Activated B cell treated with CpG ODN at 0.5 μM for 24 hours (primary cell): ENCODE results near the gene TMEM132A. TPM values are rescaled to one million over a fixed set of nuclear protein-coding genes. Genes with fewer than 3 reads are reported as not detected.

Experiments
- ATAC-seq: fragments of 200-7000 bp; cut with Tn5 transposase; one replicate; pipeline ENCODE4 v1.10.0; 2021; ENCODE audit warnings: low read depth, mild to moderate bottlenecking, moderate library complexity
- CTCF ChIA-PET: fragments of 350-600 bp; sonication (Branson Sonifier 250); formaldehyde crosslinking; loops from one replicate; lab custom pipeline; 2021; ENCODE audit warnings: antibody characterized with exemption; lab: Charles Lee
- POLR2A ChIA-PET: fragments of 350-600 bp; sonication (Branson Sonifier 250); formaldehyde crosslinking; loops from one replicate; lab custom pipeline; 2021; ENCODE audit warnings: antibody characterized with exemption; lab: Charles Lee
- DNase-seq: peaks from one replicate; pipeline ENCODE4 v3.0.0; 2022
- H3K27ac Mint-ChIP-seq: one replicate; pipeline ENCODE4 v1.8.0; 2020; ENCODE audit warnings: mixed read lengths
- H3K27me3 Mint-ChIP-seq: one replicate; pipeline ENCODE4 v1.8.0; 2021; ENCODE audit warnings: mixed read lengths
- H3K36me3 Mint-ChIP-seq: one replicate; pipeline ENCODE4 v1.8.0; 2021; ENCODE audit warnings: low read depth, mixed read lengths
- H3K4me1 Mint-ChIP-seq: one replicate; pipeline ENCODE4 v1.8.0; 2021; ENCODE audit warnings: mixed read lengths
- H3K4me3 Mint-ChIP-seq: one replicate; pipeline ENCODE4 v1.8.0; 2020; ENCODE audit warnings: mild to moderate bottlenecking, mixed read lengths
- H3K9me3 Mint-ChIP-seq: one replicate; pipeline ENCODE4 v1.8.0; 2020; ENCODE audit warnings: mixed read lengths
- intact Hi-C: fragments of 100-400 bp; cut with micrococcal nuclease; formaldehyde crosslinking; loops from one replicate; pipeline ENCODE4 v1.15.1; 2024
- total RNA-seq: library from RNA; stranded (reverse); gene quantifications from 2 replicates; pipeline ENCODE4 v1.2.3, GENCODE V29; 2022
- TF ChIP-seq, protein P1 (sequence below): fragments of 200-600 bp; IDR thresholded peaks from one replicate; pipeline ENCODE4 v1.8.0; 2022; ENCODE audit warnings: antibody characterized with exemption, mild to moderate bottlenecking

Gene TMEM132A
- total RNA-seq, 1 donor from 2014 or later: 8.7 TPM

DNA sequence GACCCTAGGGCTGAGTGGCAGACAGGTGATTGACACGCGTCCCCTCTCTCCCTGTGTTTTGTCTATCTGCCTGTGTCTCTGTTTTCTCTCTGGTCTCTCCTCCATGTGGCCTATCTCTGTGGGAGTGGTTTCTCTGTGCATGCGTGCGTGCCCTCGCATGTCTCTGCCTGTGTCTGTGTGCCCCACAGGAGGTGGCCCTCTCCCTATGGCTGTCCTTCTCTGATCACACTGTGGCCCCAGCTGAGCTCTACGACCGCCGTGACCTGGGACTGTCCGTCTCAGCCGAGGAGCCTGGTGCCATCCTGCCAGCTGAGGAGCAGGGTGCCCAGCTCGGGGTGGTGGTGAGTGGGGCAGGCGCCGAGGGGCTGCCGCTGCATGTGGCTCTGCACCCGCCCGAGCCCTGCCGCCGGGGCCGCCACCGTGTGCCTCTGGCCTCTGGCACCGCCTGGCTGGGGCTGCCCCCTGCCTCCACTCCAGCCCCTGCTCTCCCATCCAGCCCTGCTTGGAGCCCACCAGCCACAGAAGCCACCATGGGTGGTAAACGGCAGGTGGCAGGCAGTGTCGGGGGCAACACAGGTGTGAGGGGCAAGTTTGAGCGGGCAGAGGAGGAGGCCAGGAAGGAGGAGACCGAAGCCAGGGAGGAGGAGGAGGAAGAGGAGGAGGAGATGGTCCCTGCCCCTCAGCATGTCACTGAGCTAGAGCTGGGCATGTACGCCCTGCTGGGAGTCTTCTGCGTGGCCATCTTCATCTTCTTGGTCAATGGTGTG, 11.6 kb downstream of the TMEM132A start:
- ATAC-seq (no peak), DNase-seq (no peak)
- TF ChIP-seq, protein P1, sequence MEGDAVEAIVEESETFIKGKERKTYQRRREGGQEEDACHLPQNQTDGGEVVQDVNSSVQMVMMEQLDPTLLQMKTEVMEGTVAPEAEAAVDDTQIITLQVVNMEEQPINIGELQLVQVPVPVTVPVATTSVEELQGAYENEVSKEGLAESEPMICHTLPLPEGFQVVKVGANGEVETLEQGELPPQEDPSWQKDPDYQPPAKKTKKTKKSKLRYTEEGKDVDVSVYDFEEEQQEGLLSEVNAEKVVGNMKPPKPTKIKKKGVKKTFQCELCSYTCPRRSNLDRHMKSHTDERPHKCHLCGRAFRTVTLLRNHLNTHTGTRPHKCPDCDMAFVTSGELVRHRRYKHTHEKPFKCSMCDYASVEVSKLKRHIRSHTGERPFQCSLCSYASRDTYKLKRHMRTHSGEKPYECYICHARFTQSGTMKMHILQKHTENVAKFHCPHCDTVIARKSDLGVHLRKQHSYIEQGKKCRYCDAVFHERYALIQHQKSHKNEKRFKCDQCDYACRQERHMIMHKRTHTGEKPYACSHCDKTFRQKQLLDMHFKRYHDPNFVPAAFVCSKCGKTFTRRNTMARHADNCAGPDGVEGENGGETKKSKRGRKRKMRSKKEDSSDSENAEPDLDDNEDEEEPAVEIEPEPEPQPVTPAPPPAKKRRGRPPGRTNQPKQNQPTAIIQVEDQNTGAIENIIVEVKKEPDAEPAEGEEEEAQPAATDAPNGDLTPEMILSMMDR: no peak
- Mint-ChIP-seq H3K36me3 (peaks cover 39% of the 10 kb centered on the region), H3K4me3 (no peak overlapping the region), H3K27me3 (no peaks in the 10 kb centered on the region), H3K27ac (peak overlapping the region; percentile 57), H3K4me1 (peaks cover 35% of the 10 kb centered on the region), H3K9me3 (no peaks in the 10 kb centered on the region)
- POLR2A ChIA-PET: interaction anchor here (1.2 to 10.8 kb wide), 6 partner anchors 10 to 204 kb away, joined by 3 to 191 read pairs (median 6); partner anchors contain the start of genes SLC15A3 and TMEM109
- CTCF ChIA-PET: interaction anchor here (2.2 kb wide), 1 partner anchor 20 kb away, joined by 8 read pairs; no protein-coding TSS in a partner anchor
- intact Hi-C loops: no loop called here

DNA sequence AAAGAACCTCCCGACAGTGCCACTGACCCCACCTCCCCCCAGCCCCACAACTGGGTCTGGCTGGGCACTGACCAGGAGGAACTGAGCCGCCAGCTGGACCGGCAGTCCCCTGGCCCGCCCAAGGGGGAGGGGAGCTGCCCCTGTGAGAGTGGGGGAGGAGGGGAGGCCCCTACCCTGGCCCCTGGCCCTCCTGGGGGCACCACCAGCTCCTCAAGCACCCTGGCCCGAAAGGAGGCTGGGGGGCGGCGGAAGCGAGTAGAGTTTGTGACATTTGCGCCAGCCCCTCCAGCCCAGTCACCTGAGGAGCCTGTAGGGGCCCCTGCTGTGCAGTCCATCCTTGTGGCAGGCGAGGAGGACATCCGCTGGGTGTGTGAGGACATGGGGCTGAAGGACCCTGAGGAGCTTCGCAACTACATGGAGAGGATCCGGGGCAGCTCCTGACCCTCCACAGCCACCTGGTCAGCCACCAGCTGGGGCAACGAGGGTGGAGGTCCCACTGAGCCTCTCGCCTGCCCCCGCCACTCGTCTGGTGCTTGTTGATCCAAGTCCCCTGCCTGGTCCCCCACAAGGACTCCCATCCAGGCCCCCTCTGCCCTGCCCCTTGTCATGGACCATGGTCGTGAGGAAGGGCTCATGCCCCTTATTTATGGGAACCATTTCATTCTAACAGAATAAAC, 12.3 kb downstream of the TMEM132A start:
- Mint-ChIP-seq H3K4me3 (no peak overlapping the region), H3K4me1 (peaks cover 31% of the 10 kb centered on the region), H3K27me3 (no peaks in the 10 kb centered on the region), H3K27ac (no peak overlapping the region), H3K9me3 (no peaks in the 10 kb centered on the region), H3K36me3 (peaks cover 47% of the 10 kb centered on the region)
- intact Hi-C loops: no loop called here
- TF ChIP-seq, protein P1: no peak
- DNase-seq (no peak), ATAC-seq (no peak)
- ChIA-PET POLR2A (interaction anchor here (1.2 to 10.8 kb wide), 5 partner anchors 9 to 203 kb away, joined by 3 to 191 read pairs (median 5); partner anchors contain the start of genes SLC15A3 and TMEM109), CTCF (no interaction called here)

DNA sequence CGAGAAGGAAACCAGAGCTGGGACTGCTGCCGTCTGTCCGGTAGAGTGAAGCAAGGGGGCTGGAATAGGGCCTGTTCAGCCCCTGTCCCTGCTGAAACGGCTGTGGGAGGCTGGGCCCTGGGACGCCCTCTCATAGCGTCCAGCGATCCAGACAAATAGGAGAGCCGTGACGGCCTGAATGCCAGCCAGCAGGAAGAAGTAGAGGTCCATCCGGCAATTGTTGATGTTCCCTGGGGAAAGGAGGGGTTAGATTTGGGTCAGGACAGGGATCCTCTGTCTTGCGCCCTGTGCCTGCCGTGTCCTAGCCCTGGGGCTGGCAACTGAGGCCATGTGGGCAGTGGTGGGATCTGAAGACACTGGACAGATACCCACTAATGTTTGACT, 12.9 kb downstream of the TMEM132A start:
- peaks cover 51% of the 10 kb centered on the region for H3K36me3 Mint-ChIP-seq
- POLR2A ChIA-PET: interaction anchor here (1.3 to 10.8 kb wide), 4 partner anchors 8 to 202 kb away, joined by 4 to 191 read pairs (median 6); partner anchors contain the start of gene TMEM109
- TF ChIP-seq, protein P1: no peak
- no peak for ATAC-seq
- CTCF ChIA-PET: no interaction called here
- peaks cover 31% of the 10 kb centered on the region for H3K4me1 Mint-ChIP-seq
- intact Hi-C loops: no loop called here
- no peaks in the 10 kb centered on the region for H3K27me3 Mint-ChIP-seq
- H3K27ac Mint-ChIP-seq: no peak overlapping the region
- no peak overlapping the region for H3K4me3 Mint-ChIP-seq
- H3K9me3 Mint-ChIP-seq: no peaks in the 10 kb centered on the region
- DNase-seq: no peak

DNA sequence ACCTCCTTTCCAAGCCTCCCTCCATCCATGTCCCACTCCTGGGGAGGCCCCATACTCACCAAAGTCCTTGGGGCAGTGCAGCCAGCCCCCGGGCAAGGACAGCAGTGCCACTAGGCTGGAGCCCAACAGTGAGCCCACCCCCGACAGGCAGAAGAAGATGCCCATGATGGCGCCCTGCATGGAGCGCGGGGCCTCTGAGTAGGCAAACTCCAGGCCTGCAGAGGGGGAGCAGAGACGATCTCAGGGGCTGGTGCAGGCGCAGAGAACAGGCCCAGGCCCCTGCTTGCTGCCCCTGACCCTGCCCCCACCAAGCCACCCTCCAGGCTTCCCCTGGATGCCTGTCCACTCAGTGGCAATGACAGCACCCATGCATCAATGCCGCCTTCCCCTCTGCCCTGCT, 13.6 kb downstream of the TMEM132A start:
- TF ChIP-seq, protein P1: no peak
- ChIA-PET CTCF (no interaction called here), POLR2A (no interaction called here)
- Mint-ChIP-seq H3K27ac (peak overlapping the region; percentile 30), H3K4me1 (peaks cover 31% of the 10 kb centered on the region), H3K4me3 (no peak overlapping the region), H3K9me3 (no peaks in the 10 kb centered on the region), H3K36me3 (peaks cover 57% of the 10 kb centered on the region), H3K27me3 (no peaks in the 10 kb centered on the region)
- ATAC-seq (no peak), DNase-seq (no peak)
- intact Hi-C loops: no loop called here

DNA sequence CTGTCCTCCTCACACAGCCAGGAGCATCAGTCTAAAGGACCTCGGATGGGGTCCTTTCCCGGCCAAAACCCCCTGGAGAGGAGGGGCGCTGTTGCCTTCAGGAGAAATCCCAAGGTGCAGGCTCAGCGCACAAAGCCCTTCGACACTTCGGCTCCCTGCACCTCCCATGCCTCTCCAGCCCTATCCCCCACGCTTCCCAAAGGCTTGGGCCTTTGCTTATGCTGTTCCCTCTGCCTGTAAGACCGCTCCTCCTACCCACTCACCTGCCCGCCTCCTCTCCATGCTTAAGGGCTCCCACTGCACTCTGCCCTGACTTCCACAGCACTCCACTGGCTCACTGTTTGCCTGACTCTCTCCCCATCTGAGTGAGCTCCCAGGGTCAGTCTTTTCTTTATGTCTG, 14.2 kb downstream of the TMEM132A start:
- no peak overlapping the region for H3K4me3 Mint-ChIP-seq
- ATAC-seq (no peak), DNase-seq (no peak)
- ChIA-PET CTCF (no interaction called here), POLR2A (interaction anchor here (0.7 kb wide), 1 partner anchor 1372 kb away, joined by 5 read pairs; no protein-coding TSS in a partner anchor)
- peaks cover 30% of the 10 kb centered on the region for H3K4me1 Mint-ChIP-seq
- peak overlapping the region; percentile 30 for H3K27ac Mint-ChIP-seq
- H3K27me3 Mint-ChIP-seq: no peaks in the 10 kb centered on the region
- H3K36me3 Mint-ChIP-seq: peaks cover 64% of the 10 kb centered on the region
- intact Hi-C loops: no loop called here
- TF ChIP-seq, protein P1: no peak
- H3K9me3 Mint-ChIP-seq: no peaks in the 10 kb centered on the region
